ENCODE measurements around the gene NTPCR.

The NTPCR gene

GRCh38 chr1:232932486-232933425, 17.7 kb upstream of the NTPCR start:
- H3K23ac ChIP-seq (ENCODE audit: low read length), result no peak overlapping the region
- no peak overlapping the region for H3K27ac ChIP-seq (ENCODE audit: low read depth, low read length)
- no peak overlapping the region for H3K4ac ChIP-seq (ENCODE audit: low read depth, low read length)
- H2BK120ac ChIP-seq (ENCODE audit: low read depth, low read length), result no peak overlapping the region
- no peaks in the 10 kb centered on the region for H3K4me1 ChIP-seq (ENCODE audit: control insufficient read depth, low read depth, low read length)
- no peaks in the 10 kb centered on the region for H3K36me3 ChIP-seq (ENCODE audit: control insufficient read depth, insufficient read depth, low read length)
- H3K79me2 ChIP-seq (ENCODE audit: control insufficient read depth, insufficient read depth, low read length), result no peaks in the 10 kb centered on the region
- no peak overlapping the region for H3K9ac ChIP-seq (ENCODE audit: low read length)
- H2AK5ac ChIP-seq (ENCODE audit: low read length), result no peak overlapping the region
- no peak overlapping the region for H3K56ac ChIP-seq (ENCODE audit: low read length)
- H3K4me2 ChIP-seq (ENCODE audit: low read length), result no peak overlapping the region
- H2BK5ac ChIP-seq (ENCODE audit: low read length), result no peak overlapping the region
- no peak overlapping the region for H4K8ac ChIP-seq (ENCODE audit: low read depth, low read length)
- no peak overlapping the region for H3K18ac ChIP-seq (ENCODE audit: low read length)
- no peak for DNase-seq
- H3K4me3 ChIP-seq (ENCODE audit: low read length), result no peak overlapping the region
- no peaks in the 10 kb centered on the region for H3K27me3 ChIP-seq (ENCODE audit: insufficient read depth, low read length, poor library complexity)
- H3K79me1 ChIP-seq (ENCODE audit: low read length), result no peaks in the 10 kb centered on the region
- H2BK15ac ChIP-seq (replicated peaks; ENCODE audit: low read depth), result no peak overlapping the region
- no peak overlapping the region for H4K5ac ChIP-seq (ENCODE audit: low read length)
- WGBS (ENCODE audit: extremely low coverage, insufficient coverage, low lambda C conversion rate), result no CpG with 5 or more reads among the region's 3 CpGs

DNA sequence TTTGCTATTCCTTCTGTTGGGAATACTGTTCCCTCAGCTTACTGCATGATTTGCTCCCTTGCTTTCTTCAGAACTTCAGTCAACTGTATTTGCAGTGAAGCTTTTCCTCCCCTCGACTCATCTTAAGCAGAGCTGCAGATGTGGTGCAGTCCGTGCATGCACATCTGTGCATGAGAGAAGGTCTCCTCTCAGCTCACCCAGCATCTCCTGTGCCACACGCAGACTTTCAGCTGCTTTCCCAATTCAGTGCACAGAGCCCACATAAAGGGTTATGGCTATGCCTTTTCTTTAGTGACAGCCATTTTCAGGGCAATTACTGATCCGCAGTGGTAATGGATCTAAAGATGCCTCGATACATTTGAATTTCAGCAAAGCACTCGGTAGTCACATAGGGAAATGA, 13.5 kb upstream of the NTPCR start:
- H3K23ac ChIP-seq (ENCODE audit: low read length), result no peak overlapping the region
- no peak for DNase-seq
- no peak overlapping the region for H2BK120ac ChIP-seq (ENCODE audit: low read depth, low read length)
- H3K79me2 ChIP-seq (ENCODE audit: control insufficient read depth, insufficient read depth, low read length), result no peaks in the 10 kb centered on the region
- no peaks in the 10 kb centered on the region for H3K4me1 ChIP-seq (ENCODE audit: control insufficient read depth, low read depth, low read length)
- H3K4ac ChIP-seq (ENCODE audit: low read depth, low read length), result no peak overlapping the region
- no peak overlapping the region for H3K4me3 ChIP-seq (ENCODE audit: low read length)
- H4K5ac ChIP-seq (ENCODE audit: low read length), result no peak overlapping the region
- H3K36me3 ChIP-seq (ENCODE audit: control insufficient read depth, insufficient read depth, low read length), result no peaks in the 10 kb centered on the region
- H2BK5ac ChIP-seq (ENCODE audit: low read length), result no peak overlapping the region
- H3K27ac ChIP-seq (ENCODE audit: low read depth, low read length), result no peak overlapping the region
- no peak overlapping the region for H2BK15ac ChIP-seq (replicated peaks; ENCODE audit: low read depth)
- WGBS (ENCODE audit: extremely low coverage, insufficient coverage, low lambda C conversion rate), result no CpG with 5 or more reads among the region's 6 CpGs
- no peaks in the 10 kb centered on the region for H3K27me3 ChIP-seq (ENCODE audit: insufficient read depth, low read length, poor library complexity)
- no peak overlapping the region for H3K9ac ChIP-seq (ENCODE audit: low read length)
- H3K56ac ChIP-seq (ENCODE audit: low read length), result no peak overlapping the region
- no peak overlapping the region for H3K4me2 ChIP-seq (ENCODE audit: low read length)
- no peak overlapping the region for H2AK5ac ChIP-seq (ENCODE audit: low read length)
- no peak overlapping the region for H3K18ac ChIP-seq (ENCODE audit: low read length)
- no peaks in the 10 kb centered on the region for H3K79me1 ChIP-seq (ENCODE audit: low read length)
- no peak overlapping the region for H4K8ac ChIP-seq (ENCODE audit: low read depth, low read length)

GRCh38 chr1:232937741-232938375, 12.6 kb upstream of the NTPCR start:
- Histone ChIP-seq H4K8ac (ENCODE audit: low read depth, low read length) (no peak overlapping the region), H3K4me1 (ENCODE audit: control insufficient read depth, low read depth, low read length) (no peaks in the 10 kb centered on the region), H2AK5ac (ENCODE audit: low read length) (no peak overlapping the region), H3K79me2 (ENCODE audit: control insufficient read depth, insufficient read depth, low read length) (no peaks in the 10 kb centered on the region), H4K5ac (ENCODE audit: low read length) (no peak overlapping the region), H2BK120ac (ENCODE audit: low read depth, low read length) (no peak overlapping the region), H3K36me3 (ENCODE audit: control insufficient read depth, insufficient read depth, low read length) (no peaks in the 10 kb centered on the region), H3K27ac (ENCODE audit: low read depth, low read length) (no peak overlapping the region), H3K23ac (ENCODE audit: low read length) (no peak overlapping the region), H3K18ac (ENCODE audit: low read length) (no peak overlapping the region), H3K9ac (ENCODE audit: low read length) (no peak overlapping the region), H3K4me3 (ENCODE audit: low read length) (no peak overlapping the region), H3K79me1 (ENCODE audit: low read length) (no peaks in the 10 kb centered on the region), H2BK15ac (replicated peaks; ENCODE audit: low read depth) (no peak overlapping the region), H2BK5ac (ENCODE audit: low read length) (no peak overlapping the region), H3K27me3 (ENCODE audit: insufficient read depth, low read length, poor library complexity) (no peaks in the 10 kb centered on the region), H3K56ac (ENCODE audit: low read length) (no peak overlapping the region), H3K4ac (ENCODE audit: low read depth, low read length) (no peak overlapping the region), H3K4me2 (ENCODE audit: low read length) (no peak overlapping the region)
- DNase-seq, result no peak
- no CpG with 5 or more reads among the region's 8 CpGs for WGBS (ENCODE audit: extremely low coverage, insufficient coverage, low lambda C conversion rate)

- no peak overlapping the region for H3K23ac ChIP-seq (ENCODE audit: low read length)
- H2BK5ac ChIP-seq (ENCODE audit: low read length), result no peak overlapping the region
- no peak overlapping the region for H3K9ac ChIP-seq (ENCODE audit: low read length)
- WGBS (ENCODE audit: extremely low coverage, insufficient coverage, low lambda C conversion rate), result no CpG with 5 or more reads among the region's 11 CpGs
- H3K4ac ChIP-seq (ENCODE audit: low read depth, low read length), result no peak overlapping the region
- no peak overlapping the region for H3K4me2 ChIP-seq (ENCODE audit: low read length)
- H3K18ac ChIP-seq (ENCODE audit: low read length), result no peak overlapping the region
- H3K27ac ChIP-seq (ENCODE audit: low read depth, low read length), result no peak overlapping the region
- H3K4me3 ChIP-seq (ENCODE audit: low read length), result no peak overlapping the region
- H3K4me1 ChIP-seq (ENCODE audit: control insufficient read depth, low read depth, low read length), result no peaks in the 10 kb centered on the region
- H4K8ac ChIP-seq (ENCODE audit: low read depth, low read length), result no peak overlapping the region
- H2BK15ac ChIP-seq (replicated peaks; ENCODE audit: low read depth), result no peak overlapping the region
- H2AK5ac ChIP-seq (ENCODE audit: low read length), result no peak overlapping the region
- H3K56ac ChIP-seq (ENCODE audit: low read length), result no peak overlapping the region
- H3K79me1 ChIP-seq (ENCODE audit: low read length), result no peaks in the 10 kb centered on the region
- no peak overlapping the region for H4K5ac ChIP-seq (ENCODE audit: low read length)
- DNase-seq, result no peak
- no peaks in the 10 kb centered on the region for H3K79me2 ChIP-seq (ENCODE audit: control insufficient read depth, insufficient read depth, low read length)
- no peaks in the 10 kb centered on the region for H3K36me3 ChIP-seq (ENCODE audit: control insufficient read depth, insufficient read depth, low read length)
- H3K27me3 ChIP-seq (ENCODE audit: insufficient read depth, low read length, poor library complexity), result no peaks in the 10 kb centered on the region
- H2BK120ac ChIP-seq (ENCODE audit: low read depth, low read length), result no peak overlapping the region
Measured at GRCh38 chr1:232938926-232939325, 11.5 kb upstream of the NTPCR start.

- no peak for DNase-seq
- Histone ChIP-seq H3K23ac (ENCODE audit: low read length) (no peak overlapping the region), H3K4me2 (ENCODE audit: low read length) (no peak overlapping the region), H2AK5ac (ENCODE audit: low read length) (no peak overlapping the region), H2BK5ac (ENCODE audit: low read length) (no peak overlapping the region), H3K27ac (ENCODE audit: low read depth, low read length) (no peak overlapping the region), H3K79me2 (ENCODE audit: control insufficient read depth, insufficient read depth, low read length) (no peaks in the 10 kb centered on the region), H3K36me3 (ENCODE audit: control insufficient read depth, insufficient read depth, low read length) (no peaks in the 10 kb centered on the region), H3K56ac (ENCODE audit: low read length) (no peak overlapping the region), H3K27me3 (ENCODE audit: insufficient read depth, low read length, poor library complexity) (no peaks in the 10 kb centered on the region), H4K5ac (ENCODE audit: low read length) (no peak overlapping the region), H2BK15ac (replicated peaks; ENCODE audit: low read depth) (no peak overlapping the region), H3K4me1 (ENCODE audit: control insufficient read depth, low read depth, low read length) (no peaks in the 10 kb centered on the region), H3K79me1 (ENCODE audit: low read length) (no peaks in the 10 kb centered on the region), H3K18ac (ENCODE audit: low read length) (no peak overlapping the region), H2BK120ac (ENCODE audit: low read depth, low read length) (no peak overlapping the region), H3K4ac (ENCODE audit: low read depth, low read length) (no peak overlapping the region), H4K8ac (ENCODE audit: low read depth, low read length) (no peak overlapping the region), H3K4me3 (ENCODE audit: low read length) (no peak overlapping the region), H3K9ac (ENCODE audit: low read length) (no peak overlapping the region)
- no CpG with 5 or more reads among the region's 2 CpGs for WGBS (ENCODE audit: extremely low coverage, insufficient coverage, low lambda C conversion rate)
Measured at GRCh38 chr1:232939748-232940147, 10.7 kb upstream of the NTPCR start.
